GM08714 (cell line): Measurements from ENCODE around the gene SDF2.
"Not testable (repeated sequence)": the region's sequence is repeated elsewhere in the genome, so short reads cannot be mapped to it uniquely, and the experiment has no call there.

ENCODE experiments used
- H3K4me3 ChIP-seq: fragments of 200-500 bp; sonication (Bioruptor generic); 2 replicates; pipeline ENCODE4 v1.5.1; 2014; ENCODE audit warnings: mild to moderate bottlenecking, low read length, inconsistent platforms
- ZNF274 ChIP-seq: IDR thresholded peaks from 2 replicates; pipeline ENCODE4 v1.6.1; 2012; ENCODE audit warnings: mild to moderate bottlenecking, low read depth, low read length

The SDF2 gene

DNA sequence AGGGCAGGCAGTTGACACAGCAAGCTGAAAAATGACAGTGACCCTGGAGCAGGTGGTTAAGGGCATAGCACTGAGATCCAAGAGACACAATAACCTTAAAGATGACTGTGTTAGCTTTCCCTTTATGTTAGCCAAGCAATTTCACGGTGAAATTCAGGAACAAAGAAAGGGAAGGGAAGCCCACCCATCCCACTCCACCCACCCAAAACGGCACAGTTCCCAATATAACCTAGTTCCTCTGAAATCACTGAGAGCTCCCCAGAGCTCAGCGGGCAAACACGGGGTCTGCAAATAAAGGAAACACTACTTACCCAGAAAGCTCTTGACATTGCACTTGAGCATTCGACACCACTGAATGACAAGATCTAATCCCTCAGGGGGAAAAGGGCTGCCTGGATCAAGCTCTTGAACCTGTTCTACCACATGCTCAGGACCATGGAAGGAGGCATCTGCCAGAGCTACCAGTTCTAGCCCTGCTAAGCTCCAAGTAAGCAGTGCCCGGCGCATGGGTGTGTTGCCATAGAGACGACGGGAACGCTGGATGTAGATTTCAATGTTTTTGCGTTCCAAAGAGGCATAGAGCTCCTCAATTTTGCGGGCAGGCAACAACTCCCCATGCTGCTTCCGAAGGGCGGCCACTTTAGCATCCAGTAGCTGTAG, 27.4 kb downstream of the SDF2 start:
- TF ChIP-seq ZNF274, result no peak

DNA sequence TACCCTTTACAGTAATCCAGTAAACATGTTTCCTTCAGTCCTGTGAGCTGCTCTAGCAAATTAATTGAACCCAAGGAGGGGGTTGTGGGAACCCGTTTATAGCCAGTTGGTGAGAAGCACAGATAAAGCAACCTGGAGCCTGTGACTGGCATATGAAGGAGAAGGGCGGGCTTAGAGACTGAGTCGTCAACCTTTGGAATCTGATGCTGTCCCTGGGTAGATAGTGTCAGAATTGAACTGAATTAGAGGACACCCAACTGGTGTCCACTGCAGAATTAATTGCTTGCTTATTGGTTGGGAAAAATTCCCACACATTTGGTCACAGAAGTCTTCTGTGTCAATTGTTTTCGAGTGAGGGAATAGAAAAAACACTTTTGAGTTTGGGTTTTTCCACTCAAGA, 34.9 kb downstream of the SDF2 start:
- TF ChIP-seq ZNF274, result no peak

More for the DNA sequence above, 27.4 kb downstream of the SDF2 start:
- no peak overlapping the region for H3K4me3 ChIP-seq

DNA sequence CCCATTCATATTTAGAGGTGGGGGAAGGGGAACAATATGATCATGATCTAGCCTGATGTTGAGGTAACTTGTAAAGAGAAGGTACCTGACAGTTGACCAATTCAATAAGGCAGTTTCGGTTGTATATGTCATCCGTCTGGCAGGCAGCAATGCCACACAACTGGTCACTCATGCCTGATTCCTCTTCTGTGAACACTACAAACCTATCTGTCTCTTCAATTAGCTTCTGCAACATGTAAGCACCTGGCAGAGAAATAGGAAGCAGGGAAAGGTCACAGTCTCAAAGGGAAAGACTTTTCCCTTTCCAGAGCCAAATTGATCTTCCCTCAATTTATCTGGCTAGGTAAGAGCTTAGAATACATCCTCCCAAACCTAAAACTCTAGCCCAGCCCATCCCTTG, 37.6 kb downstream of the SDF2 start:
- H3K4me3 ChIP-seq, result no peak overlapping the region
- TF ChIP-seq ZNF274, result no peak

More for the DNA sequence above, 34.9 kb downstream of the SDF2 start:
- H3K4me3 ChIP-seq, result no peak overlapping the region

GRCh38 chr17:28623696-28624095, 38.0 kb downstream of the SDF2 start:
- H3K4me3 ChIP-seq, result no peak overlapping the region
- TF ChIP-seq ZNF274, result no peak

- H3K4me3 ChIP-seq, result no peak overlapping the region
- no peak for TF ChIP-seq ZNF274
These were observed 39.5 kb downstream of the SDF2 start for GRCh38 chr17:28622186-28622585.

GRCh38 chr17:28620010-28620409, 41.7 kb downstream of the SDF2 start:
- no peak for TF ChIP-seq ZNF274
- H3K4me3 ChIP-seq, result no peak overlapping the region

- no peak overlapping the region for H3K4me3 ChIP-seq
- TF ChIP-seq ZNF274, result no peak
These were observed 43.2 kb downstream of the SDF2 start for GRCh38 chr17:28618464-28618863.

DNA sequence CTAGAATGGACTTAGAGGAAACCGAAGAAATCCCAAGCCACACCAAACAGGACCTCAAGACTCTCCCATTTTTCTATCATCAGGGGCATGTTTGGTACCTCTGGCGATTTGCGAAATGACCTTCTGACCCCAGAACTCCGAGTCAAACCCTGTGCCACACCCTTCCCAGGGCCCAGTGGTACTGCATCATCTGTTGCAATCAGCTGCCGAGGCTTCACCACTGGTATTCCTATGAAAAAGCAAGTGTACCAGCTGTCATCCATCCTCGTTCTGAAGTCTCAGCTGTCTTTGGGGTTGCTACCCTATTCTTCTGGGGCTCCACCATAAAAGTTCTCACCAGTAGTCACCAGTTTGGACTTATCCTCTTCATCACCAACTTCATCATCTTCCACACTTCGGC, 45.4 kb downstream of the SDF2 start:
- TF ChIP-seq ZNF274, result no peak
- no peak overlapping the region for H3K4me3 ChIP-seq

GRCh38 chr17:28615260-28615940, 46.3 kb downstream of the SDF2 start:
- H3K4me3 ChIP-seq, result no peak overlapping the region
- no peak for TF ChIP-seq ZNF274

GRCh38 chr17:28613931-28614381, 47.8 kb downstream of the SDF2 start, which contains the start of gene RSKR:
TSS of gene RSKR (minus strand) at chr17:28614185. CDS start at chr17:28614161, 24 bp downstream.
- no peak within 1 kb of the TSS for H3K4me3 ChIP-seq
- TF ChIP-seq ZNF274, result no peak

GRCh38 chr17:28612936-28613872, 48.5 kb downstream of the SDF2 start:
- TF ChIP-seq ZNF274, result no peak
- no peak overlapping the region for H3K4me3 ChIP-seq

- TF ChIP-seq ZNF274, result no peak
- no peak overlapping the region for H3K4me3 ChIP-seq
These were observed 49.2 kb downstream of the SDF2 start for GRCh38 chr17:28612531-28612930.

DNA sequence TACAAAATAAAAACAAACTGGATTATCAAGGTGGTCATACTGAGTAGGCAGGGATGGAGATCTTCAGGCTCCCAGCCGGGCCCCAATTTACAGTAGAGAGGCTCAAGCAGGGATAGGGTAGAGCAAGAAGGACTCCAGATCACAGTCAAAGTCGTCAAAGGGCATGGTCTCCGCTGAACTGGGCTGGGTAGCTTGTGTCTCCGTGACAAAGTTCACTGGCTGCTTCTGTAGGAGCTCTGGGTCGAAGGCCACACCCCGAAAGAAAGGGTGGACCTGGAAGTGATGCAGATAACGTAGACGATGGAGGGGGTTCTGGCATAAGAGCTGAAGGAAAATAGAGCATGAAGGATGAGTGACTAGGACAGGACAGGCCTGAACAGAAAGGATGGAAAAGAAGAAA, 51.3 kb downstream of the SDF2 start:
- TF ChIP-seq ZNF274, result no peak

DNA sequence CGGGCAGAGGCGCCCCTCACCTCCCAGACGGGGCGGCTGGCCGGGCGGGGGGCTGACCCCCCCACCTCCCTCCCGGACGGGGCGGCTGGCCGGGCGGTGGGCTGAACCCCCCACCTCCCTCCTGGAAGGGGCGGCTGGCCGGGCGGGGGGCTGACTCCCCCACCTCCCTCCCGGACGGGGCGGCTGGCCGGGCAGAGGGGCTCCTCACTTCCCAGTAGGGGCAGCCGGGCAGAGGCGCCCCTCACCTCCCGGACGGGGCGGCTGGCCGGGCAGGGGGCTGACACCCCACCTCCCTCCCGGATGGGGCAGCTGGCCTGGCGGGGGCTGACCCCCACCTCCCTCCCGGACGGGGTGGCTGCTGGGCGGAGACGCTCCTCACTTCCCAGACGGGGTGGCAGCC, 57.7 kb downstream of the SDF2 start:
- not testable (repeated sequence) for H3K4me3 ChIP-seq

More for the DNA sequence above, 51.3 kb downstream of the SDF2 start:
- no peak overlapping the region for H3K4me3 ChIP-seq
